ENCODE results near the gene PARD3B.

DNA sequence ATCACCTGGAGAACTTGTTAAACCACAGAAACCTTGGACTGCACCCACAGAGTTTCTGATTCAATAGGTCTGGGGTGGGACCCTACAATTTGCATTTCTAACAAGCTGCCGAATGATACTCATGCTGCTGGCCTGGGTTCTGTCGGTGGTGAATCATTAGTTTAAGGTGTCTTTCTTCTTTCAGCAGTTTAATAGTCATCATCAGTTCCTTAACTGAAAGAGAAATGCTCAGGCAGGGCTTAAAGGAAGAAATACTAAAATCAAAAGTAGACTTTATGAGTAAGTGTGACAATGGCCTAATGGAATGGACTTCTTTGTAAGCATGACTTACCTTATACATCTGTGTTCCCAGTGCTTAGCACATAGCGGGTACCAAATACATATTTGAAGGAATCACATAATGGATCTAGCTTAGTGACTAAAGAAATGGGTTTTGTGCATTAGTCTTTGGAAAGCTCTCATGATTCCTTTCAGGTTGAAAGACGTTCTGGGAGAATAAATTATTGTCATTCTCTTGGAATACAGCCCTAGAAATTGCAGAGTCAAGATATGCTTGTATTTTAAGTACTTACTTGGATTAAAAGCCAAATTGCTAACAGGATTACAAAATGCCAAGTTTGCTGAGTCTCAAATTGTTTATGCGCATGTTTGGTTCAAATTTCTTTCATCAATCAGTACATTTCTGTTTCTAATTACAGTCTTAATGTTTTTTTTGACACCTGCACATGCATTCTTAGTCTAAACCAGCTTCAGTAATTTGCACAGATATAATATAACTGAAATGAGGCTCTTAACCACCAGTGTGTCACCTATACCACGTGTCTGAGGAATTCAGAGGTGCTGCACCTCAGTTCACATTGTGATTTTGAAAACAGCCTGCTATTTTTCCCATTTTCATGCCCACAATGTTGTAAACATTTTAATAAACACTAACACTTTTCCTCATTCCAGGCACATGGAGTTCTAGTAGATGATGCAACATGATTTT is 916.7 kb downstream of the PARD3B start:
- TF ChIP-seq, protein P1, sequence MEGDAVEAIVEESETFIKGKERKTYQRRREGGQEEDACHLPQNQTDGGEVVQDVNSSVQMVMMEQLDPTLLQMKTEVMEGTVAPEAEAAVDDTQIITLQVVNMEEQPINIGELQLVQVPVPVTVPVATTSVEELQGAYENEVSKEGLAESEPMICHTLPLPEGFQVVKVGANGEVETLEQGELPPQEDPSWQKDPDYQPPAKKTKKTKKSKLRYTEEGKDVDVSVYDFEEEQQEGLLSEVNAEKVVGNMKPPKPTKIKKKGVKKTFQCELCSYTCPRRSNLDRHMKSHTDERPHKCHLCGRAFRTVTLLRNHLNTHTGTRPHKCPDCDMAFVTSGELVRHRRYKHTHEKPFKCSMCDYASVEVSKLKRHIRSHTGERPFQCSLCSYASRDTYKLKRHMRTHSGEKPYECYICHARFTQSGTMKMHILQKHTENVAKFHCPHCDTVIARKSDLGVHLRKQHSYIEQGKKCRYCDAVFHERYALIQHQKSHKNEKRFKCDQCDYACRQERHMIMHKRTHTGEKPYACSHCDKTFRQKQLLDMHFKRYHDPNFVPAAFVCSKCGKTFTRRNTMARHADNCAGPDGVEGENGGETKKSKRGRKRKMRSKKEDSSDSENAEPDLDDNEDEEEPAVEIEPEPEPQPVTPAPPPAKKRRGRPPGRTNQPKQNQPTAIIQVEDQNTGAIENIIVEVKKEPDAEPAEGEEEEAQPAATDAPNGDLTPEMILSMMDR (IDR thresholded peaks at IDR 0.05): no peak
- no peak for TF ChIP-seq POLR2A (IDR thresholded peaks at IDR 0.05)
